Measurements from ENCODE around the gene AFAP1L1. TPM values are rescaled to one million over a fixed set of nuclear protein-coding genes. Genes with fewer than 3 reads are reported as not detected.

The AFAP1L1 gene
- total and polyA plus RNA-seq, 2 of the 13 experiments (the other 11 are each of a cell fraction or from before 2014, with no cell fraction given) = 0.38 to 1.0 TPM

DNA sequence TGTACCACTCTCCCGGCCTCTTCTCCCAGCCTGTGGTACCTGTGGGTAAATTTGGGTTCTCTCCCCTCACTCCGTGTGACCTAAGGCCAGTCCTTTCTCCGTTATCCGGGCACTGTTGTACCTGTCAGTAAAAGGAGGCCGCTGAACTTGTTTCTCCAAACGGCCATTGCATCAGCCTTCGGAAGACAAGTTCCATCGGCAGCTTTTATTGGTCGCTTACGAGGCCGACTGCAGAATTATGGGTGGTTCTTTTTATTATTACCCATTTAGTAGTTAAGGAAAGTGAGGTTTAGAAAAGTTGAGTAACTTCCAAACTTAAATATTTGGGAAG, 74.2 kb downstream of the AFAP1L1 start (continued):
- TF ChIP-seq, protein P1, sequence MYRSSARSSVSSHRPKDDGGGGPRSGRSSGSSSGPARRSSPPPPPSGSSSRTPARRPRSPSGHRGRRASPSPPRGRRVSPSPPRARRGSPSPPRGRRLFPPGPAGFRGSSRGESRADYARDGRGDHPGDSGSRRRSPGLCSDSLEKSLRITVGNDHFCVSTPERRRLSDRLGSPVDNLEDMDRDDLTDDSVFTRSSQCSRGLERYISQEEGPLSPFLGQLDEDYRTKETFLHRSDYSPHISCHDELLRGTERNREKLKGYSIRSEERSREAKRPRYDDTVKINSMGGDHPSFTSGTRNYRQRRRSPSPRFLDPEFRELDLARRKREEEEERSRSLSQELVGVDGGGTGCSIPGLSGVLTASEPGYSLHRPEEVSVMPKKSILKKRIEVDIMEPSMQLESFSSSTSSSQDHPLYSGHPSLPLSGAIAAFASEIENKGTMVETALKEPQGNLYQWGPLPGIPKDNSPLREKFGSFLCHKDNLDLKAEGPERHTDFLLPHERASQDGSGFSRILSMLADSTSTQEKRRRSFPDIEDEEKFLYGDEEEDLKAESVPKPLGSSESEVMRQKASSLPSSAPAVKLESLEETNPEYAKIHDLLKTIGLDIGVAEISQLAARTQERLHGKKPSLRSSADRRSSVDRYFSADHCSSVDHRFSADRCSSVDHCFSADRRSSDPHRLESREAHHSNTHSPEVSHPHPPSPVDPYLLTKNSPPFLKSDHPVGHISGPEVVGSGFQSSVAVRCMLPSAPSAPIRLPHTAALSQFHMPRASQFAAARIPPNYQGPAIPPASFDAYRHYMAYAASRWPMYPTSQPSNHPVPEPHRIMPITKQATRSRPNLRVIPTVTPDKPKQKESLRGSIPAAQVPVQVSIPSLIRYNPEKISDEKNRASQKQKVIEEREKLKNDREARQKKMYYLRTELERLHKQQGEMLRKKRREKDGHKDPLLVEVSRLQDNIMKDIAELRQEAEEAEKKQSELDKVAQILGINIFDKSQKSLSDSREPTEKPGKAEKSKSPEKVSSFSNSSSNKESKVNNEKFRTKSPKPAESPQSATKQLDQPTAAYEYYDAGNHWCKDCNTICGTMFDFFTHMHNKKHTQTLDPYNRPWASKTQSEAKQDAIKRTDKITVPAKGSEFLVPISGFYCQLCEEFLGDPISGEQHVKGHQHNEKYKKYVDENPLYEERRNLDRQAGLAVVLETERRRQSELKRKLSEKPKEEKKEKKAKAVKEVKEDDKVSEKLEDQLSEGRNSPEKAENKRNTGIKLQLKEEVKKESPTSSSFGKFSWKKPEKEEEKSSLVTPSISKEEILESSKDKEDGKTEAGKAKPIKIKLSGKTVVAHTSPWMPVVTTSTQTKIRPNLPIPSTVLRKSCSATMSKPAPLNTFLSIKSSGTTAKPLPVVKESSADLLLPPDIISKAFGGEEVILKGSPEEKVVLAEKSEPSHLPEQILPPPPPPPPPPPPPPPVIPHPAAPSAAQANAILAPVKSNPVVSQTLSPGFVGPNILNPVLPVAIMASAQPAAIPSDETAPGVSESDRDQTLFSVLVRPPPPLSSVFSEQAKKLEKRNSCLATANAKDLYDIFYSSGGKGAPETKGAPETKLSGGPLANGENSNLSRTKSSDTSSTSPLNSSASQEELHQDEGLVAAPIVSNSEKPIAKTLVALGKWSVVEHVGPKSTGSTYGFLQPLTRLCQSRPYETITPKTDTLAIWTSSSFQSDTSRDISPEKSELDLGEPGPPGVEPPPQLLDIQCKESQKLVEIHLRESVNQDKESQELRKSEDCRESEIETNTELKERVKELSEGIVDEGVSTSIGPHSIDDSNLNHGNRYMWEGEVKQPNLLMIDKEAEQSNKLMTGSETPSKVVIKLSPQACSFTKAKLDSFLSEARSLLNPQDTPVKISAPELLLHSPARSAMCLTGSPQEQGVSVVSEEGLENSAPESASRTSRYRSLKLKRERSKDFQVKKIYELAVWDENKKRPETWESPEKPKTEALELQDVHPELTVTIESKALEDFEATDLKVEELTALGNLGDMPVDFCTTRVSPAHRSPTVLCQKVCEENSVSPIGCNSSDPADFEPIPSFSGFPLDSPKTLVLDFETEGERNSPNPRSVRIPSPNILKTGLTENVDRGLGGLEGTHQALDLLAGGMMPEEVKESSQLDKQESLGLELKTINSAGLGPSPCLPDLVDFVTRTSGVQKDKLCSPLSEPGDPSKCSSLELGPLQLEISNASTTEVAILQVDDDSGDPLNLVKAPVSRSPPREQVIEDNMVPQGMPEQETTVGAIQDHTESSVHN (CRISPR knock-in tag; IDR thresholded peaks at IDR 0.05) = no peak
- TF ChIP-seq, protein P2, sequence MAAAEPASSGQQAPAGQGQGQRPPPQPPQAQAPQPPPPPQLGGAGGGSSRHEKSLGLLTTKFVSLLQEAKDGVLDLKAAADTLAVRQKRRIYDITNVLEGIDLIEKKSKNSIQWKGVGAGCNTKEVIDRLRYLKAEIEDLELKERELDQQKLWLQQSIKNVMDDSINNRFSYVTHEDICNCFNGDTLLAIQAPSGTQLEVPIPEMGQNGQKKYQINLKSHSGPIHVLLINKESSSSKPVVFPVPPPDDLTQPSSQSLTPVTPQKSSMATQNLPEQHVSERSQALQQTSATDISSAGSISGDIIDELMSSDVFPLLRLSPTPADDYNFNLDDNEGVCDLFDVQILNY (CRISPR knock-in tag; conservative IDR thresholded peaks at IDR 0.05) = no peak
- TF ChIP-seq, protein P3, sequence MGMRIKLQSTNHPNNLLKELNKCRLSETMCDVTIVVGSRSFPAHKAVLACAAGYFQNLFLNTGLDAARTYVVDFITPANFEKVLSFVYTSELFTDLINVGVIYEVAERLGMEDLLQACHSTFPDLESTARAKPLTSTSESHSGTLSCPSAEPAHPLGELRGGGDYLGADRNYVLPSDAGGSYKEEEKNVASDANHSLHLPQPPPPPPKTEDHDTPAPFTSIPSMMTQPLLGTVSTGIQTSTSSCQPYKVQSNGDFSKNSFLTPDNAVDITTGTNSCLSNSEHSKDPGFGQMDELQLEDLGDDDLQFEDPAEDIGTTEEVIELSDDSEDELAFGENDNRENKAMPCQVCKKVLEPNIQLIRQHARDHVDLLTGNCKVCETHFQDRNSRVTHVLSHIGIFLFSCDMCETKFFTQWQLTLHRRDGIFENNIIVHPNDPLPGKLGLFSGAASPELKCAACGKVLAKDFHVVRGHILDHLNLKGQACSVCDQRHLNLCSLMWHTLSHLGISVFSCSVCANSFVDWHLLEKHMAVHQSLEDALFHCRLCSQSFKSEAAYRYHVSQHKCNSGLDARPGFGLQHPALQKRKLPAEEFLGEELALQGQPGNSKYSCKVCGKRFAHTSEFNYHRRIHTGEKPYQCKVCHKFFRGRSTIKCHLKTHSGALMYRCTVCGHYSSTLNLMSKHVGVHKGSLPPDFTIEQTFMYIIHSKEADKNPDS (CRISPR knock-in tag; IDR thresholded peaks at IDR 0.05) = no peak
- TF ChIP-seq, protein P4, sequence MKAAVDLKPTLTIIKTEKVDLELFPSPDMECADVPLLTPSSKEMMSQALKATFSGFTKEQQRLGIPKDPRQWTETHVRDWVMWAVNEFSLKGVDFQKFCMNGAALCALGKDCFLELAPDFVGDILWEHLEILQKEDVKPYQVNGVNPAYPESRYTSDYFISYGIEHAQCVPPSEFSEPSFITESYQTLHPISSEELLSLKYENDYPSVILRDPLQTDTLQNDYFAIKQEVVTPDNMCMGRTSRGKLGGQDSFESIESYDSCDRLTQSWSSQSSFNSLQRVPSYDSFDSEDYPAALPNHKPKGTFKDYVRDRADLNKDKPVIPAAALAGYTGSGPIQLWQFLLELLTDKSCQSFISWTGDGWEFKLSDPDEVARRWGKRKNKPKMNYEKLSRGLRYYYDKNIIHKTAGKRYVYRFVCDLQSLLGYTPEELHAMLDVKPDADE (CRISPR knock-in tag; IDR thresholded peaks at IDR 0.05) = no peak
- TF ChIP-seq ZMYM3 (CRISPR knock-in tag; IDR thresholded peaks at IDR 0.05) = peak; percentile 3; the same call in 1 of the 2 replicates
- no peak for TF ChIP-seq ZNF160 (CRISPR knock-in tag; IDR thresholded peaks at IDR 0.05)
- peak; percentile 16; the same call in 1 of the 2 replicates for TF ChIP-seq CHD4 (IDR thresholded peaks at IDR 0.05; ENCODE audit: borderline replicate concordance, low read length)
- TF ChIP-seq ZSCAN29 (CRISPR knock-in tag; conservative IDR thresholded peaks at IDR 0.05) = no peak

All from HepG2 (cell line).